ENCODE measurements around the gene LINGO3.

The LINGO3 gene

DNA sequence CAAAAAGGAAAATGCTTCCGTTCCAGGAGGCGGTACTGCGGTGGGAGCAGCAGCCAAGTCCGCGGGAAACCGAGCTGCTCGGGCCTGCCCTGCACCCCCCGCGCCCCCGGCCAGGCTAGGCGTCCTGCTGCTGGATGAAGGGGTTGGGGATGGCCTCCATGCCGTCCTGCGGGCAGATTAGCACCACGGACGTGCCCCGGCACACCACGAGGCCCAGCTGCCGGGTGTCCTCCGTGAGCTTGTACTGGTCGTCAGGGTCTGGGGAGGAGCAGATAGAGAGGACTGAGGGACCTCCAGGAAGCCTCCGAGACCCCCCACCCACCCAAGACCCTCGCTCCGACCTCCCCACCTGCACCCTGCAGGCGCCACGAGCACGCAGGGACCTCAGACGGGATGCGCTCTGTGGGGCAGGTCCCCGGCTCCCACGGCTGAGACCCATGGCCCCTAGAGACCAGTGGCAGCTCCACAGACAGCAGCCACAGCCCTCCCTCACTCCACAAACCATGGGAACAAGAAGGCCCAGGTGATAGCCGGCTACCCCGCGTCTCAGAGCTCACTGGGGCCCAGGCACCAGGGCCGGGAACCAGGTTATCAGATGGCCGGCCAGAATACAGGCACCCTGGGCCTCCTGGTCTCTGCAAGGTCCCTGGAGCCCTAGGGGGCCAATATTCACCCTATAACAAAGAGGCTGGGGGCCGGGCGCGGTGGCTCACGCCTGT lies 13.8 kb upstream of the LINGO3 start:
- H3K9ac ChIP-seq (ENCODE audit: low read length), result no peak overlapping the region
- peaks cover 2% of the 10 kb centered on the region for H3K4me1 ChIP-seq (ENCODE audit: control insufficient read depth, insufficient read depth, low read length)
- H3K36me3 ChIP-seq (ENCODE audit: control insufficient read depth, insufficient read depth, low read length), result no peaks in the 10 kb centered on the region
- H3K9me3 ChIP-seq (ENCODE audit: control insufficient read depth, low read length), result no peaks in the 10 kb centered on the region
- no peak overlapping the region for H3K4me3 ChIP-seq (ENCODE audit: low read length)
- no peaks in the 10 kb centered on the region for H3K27me3 ChIP-seq (ENCODE audit: control insufficient read depth, insufficient read depth, low read length)

GRCh38 chr19:2320939-2321338 lies 13.0 kb upstream of the LINGO3 start:
- no peak overlapping the region for H3K9ac ChIP-seq (ENCODE audit: low read length)
- no peaks in the 10 kb centered on the region for H3K9me3 ChIP-seq (ENCODE audit: control insufficient read depth, low read length)
- H3K36me3 ChIP-seq (ENCODE audit: control insufficient read depth, insufficient read depth, low read length), result no peaks in the 10 kb centered on the region
- H3K4me1 ChIP-seq (ENCODE audit: control insufficient read depth, insufficient read depth, low read length), result no peaks in the 10 kb centered on the region
- no peak overlapping the region for H3K4me3 ChIP-seq (ENCODE audit: low read length)
- H3K27me3 ChIP-seq (ENCODE audit: control insufficient read depth, insufficient read depth, low read length), result no peaks in the 10 kb centered on the region

- no peaks in the 10 kb centered on the region for H3K9me3 ChIP-seq (ENCODE audit: control insufficient read depth, low read length)
- H3K4me3 ChIP-seq (ENCODE audit: low read length), result no peak overlapping the region
- no peaks in the 10 kb centered on the region for H3K4me1 ChIP-seq (ENCODE audit: control insufficient read depth, insufficient read depth, low read length)
- H3K9ac ChIP-seq (ENCODE audit: low read length), result no peak overlapping the region
- no peaks in the 10 kb centered on the region for H3K36me3 ChIP-seq (ENCODE audit: control insufficient read depth, insufficient read depth, low read length)
- H3K27me3 ChIP-seq (ENCODE audit: control insufficient read depth, insufficient read depth, low read length), result no peaks in the 10 kb centered on the region
These were observed 12.1 kb upstream of the LINGO3 start for GRCh38 chr19:2320049-2320448.

DNA sequence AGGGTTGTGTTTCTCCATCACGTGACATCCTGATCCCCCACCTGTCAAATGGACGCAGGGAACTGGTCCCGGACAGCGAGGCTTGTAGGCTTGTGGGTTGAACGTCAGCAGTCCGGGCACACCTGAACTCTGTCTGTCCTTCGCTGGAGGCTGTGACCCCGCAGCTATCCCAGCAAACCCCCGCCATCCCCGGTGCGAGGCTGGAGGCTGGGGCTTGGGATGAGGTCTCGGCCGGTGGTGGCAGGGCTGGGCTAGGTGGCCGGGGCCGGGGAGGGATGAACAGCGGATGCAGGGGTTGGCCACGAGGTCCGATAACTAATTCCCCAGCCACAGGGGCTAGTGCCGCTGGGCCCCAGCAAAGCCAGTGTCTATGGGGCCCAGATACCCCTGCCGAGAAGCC lies 11.6 kb upstream of the LINGO3 start:
- H3K9ac ChIP-seq (ENCODE audit: low read length), result no peak overlapping the region
- no peaks in the 10 kb centered on the region for H3K4me1 ChIP-seq (ENCODE audit: control insufficient read depth, insufficient read depth, low read length)
- H3K9me3 ChIP-seq (ENCODE audit: control insufficient read depth, low read length), result no peaks in the 10 kb centered on the region
- H3K4me3 ChIP-seq (ENCODE audit: low read length), result no peak overlapping the region
- H3K36me3 ChIP-seq (ENCODE audit: control insufficient read depth, insufficient read depth, low read length), result no peaks in the 10 kb centered on the region
- H3K27me3 ChIP-seq (ENCODE audit: control insufficient read depth, insufficient read depth, low read length), result no peaks in the 10 kb centered on the region

GRCh38 chr19:2318923-2319322 lies 11.0 kb upstream of the LINGO3 start:
- Histone ChIP-seq H3K4me3 (ENCODE audit: low read length) (no peak overlapping the region), H3K9ac (ENCODE audit: low read length) (no peak overlapping the region), H3K9me3 (ENCODE audit: control insufficient read depth, low read length) (no peaks in the 10 kb centered on the region), H3K27me3 (ENCODE audit: control insufficient read depth, insufficient read depth, low read length) (no peaks in the 10 kb centered on the region), H3K36me3 (ENCODE audit: control insufficient read depth, insufficient read depth, low read length) (no peaks in the 10 kb centered on the region), H3K4me1 (ENCODE audit: control insufficient read depth, insufficient read depth, low read length) (no peaks in the 10 kb centered on the region)

GRCh38 chr19:2317756-2318155 lies 9.8 kb upstream of the LINGO3 start:
- Histone ChIP-seq H3K4me1 (ENCODE audit: control insufficient read depth, insufficient read depth, low read length) (no peaks in the 10 kb centered on the region), H3K4me3 (ENCODE audit: low read length) (no peak overlapping the region), H3K9me3 (ENCODE audit: control insufficient read depth, low read length) (no peaks in the 10 kb centered on the region), H3K36me3 (ENCODE audit: control insufficient read depth, insufficient read depth, low read length) (no peaks in the 10 kb centered on the region), H3K27me3 (ENCODE audit: control insufficient read depth, insufficient read depth, low read length) (peaks cover 6% of the 10 kb centered on the region), H3K9ac (ENCODE audit: low read length) (no peak overlapping the region)

- peaks cover 11% of the 10 kb centered on the region for H3K27me3 ChIP-seq (ENCODE audit: control insufficient read depth, insufficient read depth, low read length)
- no peaks in the 10 kb centered on the region for H3K4me1 ChIP-seq (ENCODE audit: control insufficient read depth, insufficient read depth, low read length)
- H3K9ac ChIP-seq (ENCODE audit: low read length), result no peak overlapping the region
- no peaks in the 10 kb centered on the region for H3K9me3 ChIP-seq (ENCODE audit: control insufficient read depth, low read length)
- H3K36me3 ChIP-seq (ENCODE audit: control insufficient read depth, insufficient read depth, low read length), result no peaks in the 10 kb centered on the region
- no peak overlapping the region for H3K4me3 ChIP-seq (ENCODE audit: low read length)
These were observed 9.3 kb upstream of the LINGO3 start for GRCh38 chr19:2317300-2317699.

DNA sequence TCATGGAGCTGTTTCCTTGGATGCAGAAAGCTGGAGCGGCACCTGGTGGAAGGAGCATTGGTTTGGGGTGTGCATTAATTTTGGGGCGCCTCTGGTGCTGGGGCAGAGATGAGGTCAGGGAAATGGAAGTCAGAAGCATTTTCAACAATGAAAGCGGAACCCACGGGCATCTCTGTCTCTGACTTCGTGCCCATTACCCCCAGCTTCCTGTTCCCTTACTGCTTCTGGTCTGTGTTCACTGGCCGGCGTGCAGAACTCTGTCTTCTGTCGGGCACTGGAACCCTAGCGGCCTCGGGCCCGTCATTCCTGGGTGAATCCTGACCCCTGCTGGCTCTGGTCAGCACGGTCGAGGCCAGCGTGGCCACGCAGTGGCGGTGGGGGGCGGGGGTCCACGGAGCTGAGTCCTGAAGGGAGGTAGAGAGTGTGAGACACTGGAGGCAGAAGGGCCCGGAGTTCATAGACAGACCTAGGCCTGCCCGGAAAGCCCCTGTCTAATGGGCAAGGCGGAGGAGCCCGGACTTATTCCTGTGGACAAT lies 7.9 kb upstream of the LINGO3 start:
- peaks cover 14% of the 10 kb centered on the region for H3K27me3 ChIP-seq (ENCODE audit: control insufficient read depth, insufficient read depth, low read length)
- H3K4me3 ChIP-seq (ENCODE audit: low read length), result no peak overlapping the region
- no peaks in the 10 kb centered on the region for H3K4me1 ChIP-seq (ENCODE audit: control insufficient read depth, insufficient read depth, low read length)
- no peaks in the 10 kb centered on the region for H3K9me3 ChIP-seq (ENCODE audit: control insufficient read depth, low read length)
- no peaks in the 10 kb centered on the region for H3K36me3 ChIP-seq (ENCODE audit: control insufficient read depth, insufficient read depth, low read length)
- H3K9ac ChIP-seq (ENCODE audit: low read length), result no peak overlapping the region

DNA sequence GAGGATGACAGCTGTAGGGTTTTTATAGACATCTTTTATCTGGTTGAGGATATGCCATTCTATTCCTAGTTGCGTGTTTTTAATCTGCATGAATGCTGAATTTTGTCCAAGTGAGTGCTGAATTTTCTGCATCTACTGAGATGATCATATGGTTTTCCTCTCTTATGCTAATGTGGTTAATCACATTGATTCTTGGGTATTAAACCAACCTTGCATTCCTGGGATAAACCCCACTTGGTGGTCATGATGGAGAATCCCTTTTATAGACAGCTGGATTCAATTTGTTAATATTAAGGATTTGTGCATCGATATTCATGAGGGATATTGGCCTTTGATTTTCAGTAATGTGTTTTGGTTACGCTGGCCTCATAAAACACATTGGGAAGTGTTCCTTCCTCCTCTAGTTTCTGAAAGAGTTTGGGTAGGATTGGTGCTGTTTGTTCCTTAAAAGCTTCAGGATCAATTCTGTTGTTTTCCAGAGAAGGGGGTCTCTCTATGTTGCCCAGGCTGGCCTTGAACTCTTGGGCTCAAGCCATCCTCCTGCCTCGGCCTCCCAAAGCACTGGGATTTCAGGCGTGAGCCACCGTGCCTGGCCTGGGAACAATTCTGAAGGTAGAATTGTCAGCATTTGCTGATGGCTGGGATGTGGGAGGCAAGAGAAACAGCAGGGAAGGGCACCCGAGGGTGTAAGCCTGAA lies 7.3 kb upstream of the LINGO3 start:
- no peaks in the 10 kb centered on the region for H3K36me3 ChIP-seq (ENCODE audit: control insufficient read depth, insufficient read depth, low read length)
- no peak overlapping the region for H3K4me3 ChIP-seq (ENCODE audit: low read length)
- H3K4me1 ChIP-seq (ENCODE audit: control insufficient read depth, insufficient read depth, low read length), result no peaks in the 10 kb centered on the region
- H3K27me3 ChIP-seq (ENCODE audit: control insufficient read depth, insufficient read depth, low read length), result peaks cover 16% of the 10 kb centered on the region
- no peak overlapping the region for H3K9ac ChIP-seq (ENCODE audit: low read length)
- no peaks in the 10 kb centered on the region for H3K9me3 ChIP-seq (ENCODE audit: control insufficient read depth, low read length)

DNA sequence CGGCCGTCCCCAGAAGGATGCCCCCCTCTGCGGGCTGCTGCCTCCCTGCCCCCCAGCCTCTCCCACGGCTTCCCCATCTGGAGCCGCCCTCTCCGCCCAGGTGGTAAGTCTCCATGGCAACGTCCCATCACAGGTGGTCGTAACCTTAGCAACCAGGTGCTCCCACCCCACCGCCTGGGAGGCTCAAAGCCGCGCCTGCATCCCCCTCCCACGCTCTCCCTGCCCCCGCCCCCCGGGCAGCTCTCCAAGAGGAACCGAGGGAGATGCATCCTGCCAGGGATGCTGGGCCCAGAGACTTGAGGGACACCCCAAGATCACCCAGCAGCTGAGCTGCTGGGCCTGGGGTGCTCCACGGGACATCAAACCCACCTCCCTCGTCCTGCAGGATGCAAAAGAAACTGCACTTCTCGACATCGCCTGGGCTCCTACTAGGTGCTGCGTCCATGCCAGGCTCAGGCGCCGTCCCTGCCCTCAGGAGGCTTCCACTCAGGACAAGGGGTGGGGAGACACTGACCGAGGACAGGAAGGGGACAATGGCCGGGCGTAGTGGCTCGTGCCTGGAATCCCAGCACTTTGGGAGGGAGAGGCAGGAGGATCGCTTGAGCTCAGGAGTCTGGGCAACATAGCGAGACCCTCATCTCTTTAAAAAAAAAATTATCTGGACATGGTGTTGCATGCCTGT lies 5.0 kb upstream of the LINGO3 start:
- Histone ChIP-seq H3K4me1 (ENCODE audit: control insufficient read depth, insufficient read depth, low read length) (no peaks in the 10 kb centered on the region), H3K27me3 (ENCODE audit: control insufficient read depth, insufficient read depth, low read length) (peaks cover 31% of the 10 kb centered on the region), H3K36me3 (ENCODE audit: control insufficient read depth, insufficient read depth, low read length) (no peaks in the 10 kb centered on the region), H3K9ac (ENCODE audit: low read length) (no peak overlapping the region), H3K4me3 (ENCODE audit: low read length) (no peak overlapping the region), H3K9me3 (ENCODE audit: control insufficient read depth, low read length) (no peaks in the 10 kb centered on the region)

- H3K9me3 ChIP-seq (ENCODE audit: control insufficient read depth, low read length), result no peaks in the 10 kb centered on the region
- H3K27me3 ChIP-seq (ENCODE audit: control insufficient read depth, insufficient read depth, low read length), result peaks cover 48% of the 10 kb centered on the region
- H3K9ac ChIP-seq (ENCODE audit: low read length), result no peak overlapping the region
- no peaks in the 10 kb centered on the region for H3K4me1 ChIP-seq (ENCODE audit: control insufficient read depth, insufficient read depth, low read length)
- no peaks in the 10 kb centered on the region for H3K36me3 ChIP-seq (ENCODE audit: control insufficient read depth, insufficient read depth, low read length)
- no peak overlapping the region for H3K4me3 ChIP-seq (ENCODE audit: low read length)
These were observed 3.1 kb upstream of the LINGO3 start for GRCh38 chr19:2311093-2311492.

- Histone ChIP-seq H3K4me1 (ENCODE audit: control insufficient read depth, insufficient read depth, low read length) (no peaks in the 10 kb centered on the region), H3K27me3 (ENCODE audit: control insufficient read depth, insufficient read depth, low read length) (peaks cover 56% of the 10 kb centered on the region), H3K4me3 (ENCODE audit: low read length) (no peak overlapping the region), H3K9ac (ENCODE audit: low read length) (no peak overlapping the region), H3K36me3 (ENCODE audit: control insufficient read depth, insufficient read depth, low read length) (no peaks in the 10 kb centered on the region), H3K9me3 (ENCODE audit: control insufficient read depth, low read length) (no peaks in the 10 kb centered on the region)
These were observed 1.9 kb upstream of the LINGO3 start for GRCh38 chr19:2309734-2310362.

Measured in mucosa of stomach (tissue), 1 donor.